NB4 (cell line): ENCODE data around the gene TMEM247.

Experiments
- DNase-seq: peaks from one replicate; pipeline ENCODE4 v3.0.0; 2010; ENCODE audit warnings: low read depth
- H3K4me3 ChIP-seq: one replicate; pipeline ENCODE4 v1.5.1; 2011; ENCODE audit warnings: mild to moderate bottlenecking, low read depth, low read length, moderate library complexity
- MAX ChIP-seq: IDR thresholded peaks from 2 replicates; pipeline ENCODE4 v1.6.1; 2011; ENCODE audit warnings: low read depth, low read length
- MYC ChIP-seq: IDR thresholded peaks from 2 replicates; pipeline ENCODE4 v1.6.1; 2011; ENCODE audit warnings: low read depth, low read length
- POLR2A ChIP-seq: IDR thresholded peaks from 2 replicates; pipeline ENCODE4 v1.6.1; 2011; ENCODE audit warnings: mild to moderate bottlenecking; ENCODE audit not compliant: insufficient read length; ENCODE audit errors: extremely low read depth
- TF ChIP-seq, protein P1 (sequence below): IDR thresholded peaks from one replicate; pipeline ENCODE4 v1.5.1; 2012; ENCODE audit warnings: low read depth, low read length

Gene TMEM247

DNA sequence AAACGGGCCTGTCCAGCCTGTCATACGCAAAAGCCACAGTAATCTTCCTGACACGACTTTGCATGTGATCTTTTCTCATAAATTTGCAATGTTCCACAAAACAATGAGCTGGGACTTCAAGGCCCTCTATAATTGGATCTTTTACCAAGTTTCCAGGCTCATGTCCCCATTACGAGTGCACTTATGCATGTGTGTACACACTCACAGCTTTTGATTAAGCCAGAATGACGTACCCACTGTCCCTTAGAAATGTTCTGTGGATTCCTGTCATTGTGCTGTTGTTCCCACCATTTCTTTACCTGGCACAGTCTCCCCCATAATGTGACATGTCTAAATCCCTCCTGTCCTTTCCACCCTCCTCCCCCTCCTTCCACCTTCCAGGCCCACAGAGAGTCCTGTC, 19.7 kb upstream of the TMEM247 start:
- TF ChIP-seq, protein P1, sequence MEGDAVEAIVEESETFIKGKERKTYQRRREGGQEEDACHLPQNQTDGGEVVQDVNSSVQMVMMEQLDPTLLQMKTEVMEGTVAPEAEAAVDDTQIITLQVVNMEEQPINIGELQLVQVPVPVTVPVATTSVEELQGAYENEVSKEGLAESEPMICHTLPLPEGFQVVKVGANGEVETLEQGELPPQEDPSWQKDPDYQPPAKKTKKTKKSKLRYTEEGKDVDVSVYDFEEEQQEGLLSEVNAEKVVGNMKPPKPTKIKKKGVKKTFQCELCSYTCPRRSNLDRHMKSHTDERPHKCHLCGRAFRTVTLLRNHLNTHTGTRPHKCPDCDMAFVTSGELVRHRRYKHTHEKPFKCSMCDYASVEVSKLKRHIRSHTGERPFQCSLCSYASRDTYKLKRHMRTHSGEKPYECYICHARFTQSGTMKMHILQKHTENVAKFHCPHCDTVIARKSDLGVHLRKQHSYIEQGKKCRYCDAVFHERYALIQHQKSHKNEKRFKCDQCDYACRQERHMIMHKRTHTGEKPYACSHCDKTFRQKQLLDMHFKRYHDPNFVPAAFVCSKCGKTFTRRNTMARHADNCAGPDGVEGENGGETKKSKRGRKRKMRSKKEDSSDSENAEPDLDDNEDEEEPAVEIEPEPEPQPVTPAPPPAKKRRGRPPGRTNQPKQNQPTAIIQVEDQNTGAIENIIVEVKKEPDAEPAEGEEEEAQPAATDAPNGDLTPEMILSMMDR: no peak
- TF ChIP-seq MAX (no peak), POLR2A (no peak), MYC (no peak)
- no peak for DNase-seq
- no peak overlapping the region for H3K4me3 ChIP-seq

GRCh38 chr2:46460241-46460921, 19.0 kb upstream of the TMEM247 start:
- DNase-seq: no peak
- no peak for TF ChIP-seq POLR2A
- TF ChIP-seq MYC: no peak
- no peak for TF ChIP-seq MAX
- TF ChIP-seq, protein P1: no peak
- no peak overlapping the region for H3K4me3 ChIP-seq

GRCh38 chr2:46461011-46461674, 18.2 kb upstream of the TMEM247 start:
- peak; percentile 83 for DNase-seq
- TF ChIP-seq, protein P1: peak; percentile 96
- TF ChIP-seq MAX (peak; percentile 47), POLR2A (no peak), MYC (peak; percentile 49; the same call in 1 of the 2 replicates)
- H3K4me3 ChIP-seq: peak overlapping the region; percentile 44

DNA sequence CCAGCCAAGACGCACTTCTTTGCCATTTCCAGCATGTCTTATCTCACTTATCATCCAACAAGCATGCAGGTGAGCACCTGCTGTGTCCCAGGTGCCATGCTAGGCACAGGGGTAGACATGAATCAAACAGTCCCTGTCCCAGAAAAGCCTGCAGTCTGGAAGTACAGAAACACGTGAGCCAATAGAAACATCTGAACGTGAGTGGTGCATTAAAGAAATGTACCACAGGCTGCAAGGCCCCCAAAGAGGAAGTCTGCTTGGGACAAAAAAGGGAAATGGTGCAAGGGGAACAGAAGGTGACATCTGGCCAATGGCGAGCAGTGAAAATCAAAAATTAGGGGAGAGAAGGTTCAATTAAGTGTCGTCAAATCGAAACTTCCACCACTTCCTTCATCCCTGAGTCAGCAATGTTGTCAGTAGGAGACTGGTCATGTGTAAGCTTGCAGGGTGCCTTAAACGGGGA, 17.6 kb upstream of the TMEM247 start:
- TF ChIP-seq POLR2A (no peak), MYC (0 out of 2 replicates have a peak, but pooled peaks have one; percentile 29), MAX (peak; percentile 75)
- peak overlapping the region; percentile 44 for H3K4me3 ChIP-seq
- peak; percentile 92 for DNase-seq

DNA sequence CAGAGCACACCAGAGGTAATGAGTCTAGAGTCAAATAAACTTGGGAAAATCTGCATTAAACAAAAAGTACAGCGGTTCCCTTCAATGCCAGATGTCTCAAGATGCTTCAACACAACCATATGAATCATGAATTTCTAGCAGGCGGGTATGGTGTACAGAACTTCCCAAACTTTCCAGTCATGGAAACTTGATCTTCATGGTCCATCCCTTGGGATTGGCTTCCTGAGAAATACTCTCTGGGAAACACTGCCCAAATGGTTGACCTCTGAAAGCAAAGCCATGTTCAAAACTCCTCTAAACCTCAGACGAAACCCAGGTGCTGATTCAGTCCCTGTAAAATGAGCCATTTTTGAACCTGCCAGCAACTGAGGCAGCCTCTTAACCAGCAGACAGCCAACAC, 16.4 kb upstream of the TMEM247 start:
- DNase-seq: no peak
- TF ChIP-seq MYC: no peak
- TF ChIP-seq, protein P1: no peak
- TF ChIP-seq POLR2A: no peak
- no peak for TF ChIP-seq MAX
- H3K4me3 ChIP-seq: no peak overlapping the region

DNA sequence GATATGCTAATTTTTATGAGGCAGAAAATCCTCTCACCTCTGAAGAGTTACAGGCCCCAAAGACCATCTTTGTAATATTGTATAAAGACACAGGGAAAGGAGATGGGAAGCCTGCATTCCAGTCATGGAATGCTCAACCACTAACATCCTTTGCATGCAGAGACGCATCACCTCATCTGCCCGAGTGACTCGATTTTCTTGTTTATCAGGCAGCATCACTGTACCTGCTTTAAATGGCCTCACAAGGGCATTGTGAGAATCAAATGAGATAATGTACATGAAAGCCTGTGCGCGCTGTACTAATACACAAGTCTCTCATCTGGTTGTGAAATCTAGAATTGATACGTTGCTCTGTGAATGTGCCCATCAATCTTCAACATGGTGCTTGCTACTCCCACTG, 10.2 kb upstream of the TMEM247 start:
- no peak overlapping the region for H3K4me3 ChIP-seq
- no peak for TF ChIP-seq MYC
- TF ChIP-seq, protein P1: no peak
- TF ChIP-seq MAX: no peak
- no peak for TF ChIP-seq POLR2A
- no peak for DNase-seq
